ENCODE results near the gene TSG101. TPM values are rescaled to one million over a fixed set of nuclear protein-coding genes. Genes with fewer than 3 reads are reported as not detected.

Gene TSG101
- total RNA-seq, 2 experiments from 2014 or later = 39.2 to 85.0 TPM

DNA sequence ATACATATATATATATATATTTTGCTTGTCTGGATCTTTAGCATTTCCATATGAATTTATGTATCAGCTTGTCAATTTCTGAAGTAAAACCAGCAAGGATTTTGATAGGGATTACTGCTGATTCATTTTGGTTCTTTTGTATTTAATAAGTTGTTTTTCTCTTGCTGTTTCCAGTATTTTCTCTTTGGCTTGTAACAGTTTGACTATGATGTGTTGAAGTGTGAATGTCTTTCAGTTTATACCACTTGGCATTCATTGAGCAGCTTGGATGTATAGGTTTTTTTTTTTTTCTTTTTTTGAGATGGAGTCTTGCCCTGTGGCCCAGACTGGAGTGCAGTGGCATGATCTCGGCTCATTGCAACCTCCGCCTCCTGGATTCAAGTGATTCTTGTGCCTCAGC lies 58.7 kb downstream of the TSG101 start:
- Mint-ChIP-seq H3K27ac (peak overlapping the region; percentile 42), H3K4me1 (peaks cover 25% of the 10 kb centered on the region), H3K27me3 (no peaks in the 10 kb centered on the region), H3K36me3 (ENCODE audit: low read depth) (peaks cover 2% of the 10 kb centered on the region), H3K9me3 (ENCODE audit: low read depth) (no peaks in the 10 kb centered on the region), H3K4me3 (no peak overlapping the region)
- intact Hi-C loops (cut with DNase I, micrococcal nuclease) = loop anchor here in 1 of 2 experiments (10.0 kb wide), 1 partner anchor 57 kb away; the partner anchor contains the start of gene TSG101
- ChIA-PET POLR2A (interaction anchor here (0.7 kb wide), 1 partner anchor 230 kb away, joined by 4 read pairs; no protein-coding TSS in a partner anchor), CTCF (no interaction called here)
- ATAC-seq (peak; percentile 55), DNase-seq (no peak)

DNA sequence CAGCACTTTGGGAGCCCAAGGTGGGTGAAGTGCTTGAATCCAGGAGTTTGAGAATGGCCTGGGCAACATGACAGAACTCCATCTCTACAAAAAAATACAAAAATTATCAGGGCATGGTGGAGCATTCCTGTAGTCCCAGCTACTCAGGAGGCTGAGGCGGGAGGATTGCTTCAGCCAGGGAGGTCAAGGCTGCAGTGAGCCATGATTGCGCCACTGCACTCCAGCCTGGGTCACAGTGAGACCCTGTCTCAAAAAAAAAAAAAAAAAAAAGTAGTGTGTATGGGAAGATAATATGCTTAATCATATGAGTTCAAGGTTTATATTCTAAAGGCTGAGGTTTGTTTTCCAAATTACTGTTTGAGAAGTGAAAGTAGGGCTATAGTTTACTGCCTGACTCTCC lies 60.3 kb downstream of the TSG101 start:
- Mint-ChIP-seq H3K36me3 (ENCODE audit: low read depth) (no peaks in the 10 kb centered on the region), H3K9me3 (ENCODE audit: low read depth) (no peaks in the 10 kb centered on the region), H3K4me1 (peaks cover 21% of the 10 kb centered on the region), H3K27ac (no peak overlapping the region), H3K27me3 (no peaks in the 10 kb centered on the region), H3K4me3 (no peak overlapping the region)
- intact Hi-C loops (cut with DNase I, micrococcal nuclease) = loop anchor here in 1 of 2 experiments (10.0 kb wide), 1 partner anchor 58 kb away; the partner anchor contains the start of gene TSG101
- DNase-seq = no peak
- POLR2A ChIA-PET = no interaction called here
- CTCF ChIA-PET = no interaction called here
- no peak for ATAC-seq

DNA sequence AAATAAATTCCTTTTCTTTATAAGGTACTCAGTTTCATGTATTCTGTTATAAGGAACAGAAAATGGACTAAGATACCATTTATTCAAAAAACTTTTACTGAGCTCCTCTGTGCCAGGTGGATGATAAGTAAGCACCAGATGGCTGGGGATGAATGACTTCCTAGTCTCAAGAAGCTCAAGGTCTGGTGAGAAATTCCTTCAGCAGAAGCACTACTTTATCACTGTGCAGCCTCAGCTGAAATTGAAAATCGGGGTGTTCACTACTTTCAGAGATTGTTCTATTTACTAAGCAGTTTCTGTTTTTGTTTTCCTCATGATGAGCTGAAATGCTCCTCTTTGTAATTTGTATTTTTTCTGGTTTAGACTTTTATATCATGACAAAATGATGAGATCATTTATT lies 63.3 kb downstream of the TSG101 start:
- Mint-ChIP-seq H3K36me3 (ENCODE audit: low read depth) (no peaks in the 10 kb centered on the region), H3K9me3 (ENCODE audit: low read depth) (no peaks in the 10 kb centered on the region), H3K27ac (no peak overlapping the region), H3K27me3 (no peaks in the 10 kb centered on the region), H3K4me1 (peaks cover 10% of the 10 kb centered on the region), H3K4me3 (no peak overlapping the region)
- ChIA-PET POLR2A (no interaction called here), CTCF (interaction anchor here (0.6 to 1.4 kb wide), 2 partner anchors 168 to 219 kb away, joined by 3 to 4 read pairs; no protein-coding TSS in a partner anchor)
- DNase-seq (no peak), ATAC-seq (no peak)
- intact Hi-C loops (cut with DNase I, micrococcal nuclease) = loop anchor here in 1 of 2 experiments (10.0 kb wide), 1 partner anchor 61 kb away; the partner anchor contains the start of gene TSG101

DNA sequence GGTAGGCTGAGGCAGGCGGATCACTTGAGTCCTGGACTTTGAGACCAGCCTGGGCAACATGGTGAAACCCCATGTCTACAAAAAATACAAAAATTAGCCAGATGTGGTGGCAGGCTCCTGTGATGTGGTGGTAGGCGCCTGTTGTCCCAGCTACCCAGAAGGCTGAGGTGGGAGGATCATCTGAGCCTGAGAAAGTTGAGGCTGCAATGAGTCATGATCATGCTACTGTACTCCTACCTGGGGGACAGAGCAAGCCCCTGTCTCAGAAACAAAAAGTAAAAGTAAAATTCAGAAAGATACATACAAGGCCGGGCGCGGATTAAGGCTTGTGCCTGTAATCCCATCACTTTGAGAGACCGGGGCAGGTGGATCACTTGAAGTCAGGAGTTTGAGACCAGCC lies 64.8 kb downstream of the TSG101 start:
- Mint-ChIP-seq H3K36me3 (ENCODE audit: low read depth) (no peaks in the 10 kb centered on the region), H3K9me3 (ENCODE audit: low read depth) (no peaks in the 10 kb centered on the region), H3K4me3 (no peak overlapping the region), H3K4me1 (peaks cover 5% of the 10 kb centered on the region), H3K27ac (no peak overlapping the region), H3K27me3 (no peaks in the 10 kb centered on the region)
- ATAC-seq (peak; percentile 72), DNase-seq (peak; percentile 39)
- ChIA-PET POLR2A (no interaction called here), CTCF (no interaction called here)
- intact Hi-C loops (cut with DNase I, micrococcal nuclease) = loop anchor here in 1 of 2 experiments (10.0 kb wide), 1 partner anchor 63 kb away; the partner anchor contains the start of gene TSG101

DNA sequence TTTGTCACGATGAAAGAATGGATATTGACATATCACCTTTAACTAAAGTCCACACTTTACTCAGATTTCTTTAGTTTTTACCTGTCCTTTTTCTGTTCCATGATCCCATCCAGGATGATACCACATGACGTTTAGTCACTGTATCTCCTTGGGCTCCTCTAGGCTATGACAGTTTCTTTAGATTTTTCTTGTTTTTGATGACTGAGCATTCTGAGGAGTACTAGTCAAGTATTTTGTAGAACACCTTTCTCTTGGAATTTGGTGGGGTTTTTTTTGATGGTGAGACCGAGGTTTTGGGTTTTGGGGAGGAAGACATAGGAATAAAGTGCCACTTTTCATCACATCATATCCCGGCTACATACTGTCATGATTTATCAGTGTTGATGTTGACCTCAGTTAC lies 67.1 kb downstream of the TSG101 start:
- DNase-seq = no peak
- Mint-ChIP-seq H3K27me3 (peaks cover 2% of the 10 kb centered on the region), H3K36me3 (ENCODE audit: low read depth) (no peaks in the 10 kb centered on the region), H3K9me3 (ENCODE audit: low read depth) (no peaks in the 10 kb centered on the region), H3K27ac (no peak overlapping the region), H3K4me3 (no peak overlapping the region), H3K4me1 (peaks cover 2% of the 10 kb centered on the region)
- ATAC-seq = no peak
- ChIA-PET POLR2A (interaction anchor here (0.7 kb wide), 1 partner anchor 20 kb away, joined by 4 read pairs; no protein-coding TSS in a partner anchor), CTCF (no interaction called here)
- intact Hi-C loops (cut with DNase I, micrococcal nuclease) = loop anchor here in 1 of 2 experiments (10.0 kb wide), 1 partner anchor 65 kb away; the partner anchor contains the start of gene TSG101

DNA sequence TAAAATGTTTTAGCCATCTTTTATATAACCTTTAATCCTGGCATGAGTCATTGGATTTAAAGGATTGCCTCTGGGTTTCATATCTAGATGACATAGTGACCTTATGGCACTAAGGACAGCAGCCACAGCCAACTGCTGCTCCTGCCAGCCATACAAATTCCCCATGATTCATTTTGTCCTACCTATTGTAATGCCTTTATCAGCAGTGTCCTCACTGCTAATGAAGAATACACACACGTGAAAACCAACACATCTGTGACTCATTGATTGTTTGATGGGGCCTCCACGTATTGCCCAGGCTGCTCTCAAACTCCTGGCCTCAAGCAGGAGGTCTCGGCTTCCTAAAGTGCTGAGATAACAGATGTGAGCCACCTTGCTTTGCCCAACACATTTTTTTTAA lies 69.3 kb downstream of the TSG101 start:
- DNase-seq = no peak
- intact Hi-C loops (cut with DNase I, micrococcal nuclease) = no loop called here
- Mint-ChIP-seq H3K4me1 (peaks cover 2% of the 10 kb centered on the region), H3K27ac (no peak overlapping the region), H3K27me3 (peaks cover 4% of the 10 kb centered on the region), H3K36me3 (ENCODE audit: low read depth) (no peaks in the 10 kb centered on the region), H3K4me3 (no peak overlapping the region), H3K9me3 (ENCODE audit: low read depth) (no peaks in the 10 kb centered on the region)
- ATAC-seq = peak; percentile 26
- POLR2A ChIA-PET = no interaction called here
- CTCF ChIA-PET = no interaction called here

DNA sequence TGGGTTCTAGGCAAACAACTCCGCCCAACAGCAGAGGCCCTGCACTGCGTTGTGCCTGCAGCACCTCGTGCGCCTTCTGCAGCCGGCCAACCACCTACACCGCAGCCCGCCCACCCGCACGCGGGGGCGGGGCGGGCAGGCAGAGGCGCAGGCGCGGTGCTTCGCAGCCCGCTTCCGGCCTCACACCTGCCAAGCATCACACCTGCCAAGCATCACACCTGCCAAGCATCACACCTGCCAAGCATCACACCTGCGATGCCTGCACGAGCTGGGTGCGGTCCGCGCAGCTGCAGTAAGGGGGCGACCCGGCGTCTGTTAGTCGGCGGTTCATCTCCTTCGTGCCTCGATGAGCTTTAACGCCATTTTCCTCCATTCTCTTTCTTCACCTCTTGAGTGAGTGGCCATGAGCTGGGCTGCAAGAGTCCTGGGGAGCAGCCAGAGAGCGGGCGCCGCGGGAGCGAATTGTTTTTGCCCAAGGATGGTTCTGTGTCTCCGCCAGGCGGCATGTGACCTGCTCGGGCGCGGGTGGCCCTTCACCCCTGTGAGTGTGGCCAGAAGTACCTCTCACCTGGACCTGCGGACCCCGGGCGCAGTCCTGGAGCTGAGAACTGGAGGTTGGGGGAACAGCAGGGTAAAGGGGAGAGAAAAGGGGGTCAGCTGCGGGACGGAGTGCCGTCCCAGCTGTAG lies 70.9 kb downstream of the TSG101 start, which contains the start of gene LDHAL6A:
Gene LDHAL6A, plus strand, starts transcription at position 171 of the 687 bp plus-strand sequence. CDS start 825 bp downstream, outside the sequence.
- Mint-ChIP-seq H3K4me3 (no peak within 1 kb of the TSS), H3K36me3 (ENCODE audit: low read depth) (no peaks in the 10 kb centered on the region), H3K27me3 (peaks cover 4% of the 10 kb centered on the region), H3K4me1 (no peaks in the 10 kb centered on the region), H3K9me3 (ENCODE audit: low read depth) (no peaks in the 10 kb centered on the region), H3K27ac (no peak within 1 kb of the TSS)
- ATAC-seq = no peak
- POLR2A ChIA-PET = no interaction called here
- DNase-seq = peak; percentile 14
- intact Hi-C loops (cut with DNase I, micrococcal nuclease) = no loop called here
- CTCF ChIA-PET = interaction anchor here (0.6 kb wide), 1 partner anchor 340 kb away, joined by 3 read pairs; no protein-coding TSS in a partner anchor

DNA sequence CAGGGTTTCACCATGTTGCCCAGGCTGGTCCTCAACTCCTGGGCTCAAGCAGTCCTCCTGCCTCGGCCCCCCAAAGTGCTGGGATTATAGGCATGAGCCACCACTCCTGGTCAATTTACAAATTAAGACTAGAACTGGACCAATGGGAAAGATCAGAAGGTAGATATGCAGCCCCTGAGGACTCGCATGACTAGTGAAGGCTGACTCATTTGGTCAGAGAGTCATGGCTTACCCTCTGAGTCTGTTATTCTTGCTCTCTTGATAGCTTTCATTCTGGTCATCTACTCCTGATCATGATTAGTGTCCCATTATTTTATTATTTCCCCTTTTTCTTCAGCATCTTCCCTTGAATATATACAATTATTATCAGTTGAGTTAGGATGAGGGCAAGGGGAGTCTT lies 73.8 kb downstream of the TSG101 start:
- Mint-ChIP-seq H3K9me3 (ENCODE audit: low read depth) (no peaks in the 10 kb centered on the region), H3K27ac (no peak overlapping the region), H3K4me1 (no peaks in the 10 kb centered on the region), H3K27me3 (peaks cover 4% of the 10 kb centered on the region), H3K4me3 (no peak overlapping the region), H3K36me3 (ENCODE audit: low read depth) (no peaks in the 10 kb centered on the region)
- ATAC-seq (no peak), DNase-seq (no peak)
- CTCF ChIA-PET = no interaction called here
- intact Hi-C loops (cut with DNase I, micrococcal nuclease) = no loop called here
- POLR2A ChIA-PET = no interaction called here

DNA sequence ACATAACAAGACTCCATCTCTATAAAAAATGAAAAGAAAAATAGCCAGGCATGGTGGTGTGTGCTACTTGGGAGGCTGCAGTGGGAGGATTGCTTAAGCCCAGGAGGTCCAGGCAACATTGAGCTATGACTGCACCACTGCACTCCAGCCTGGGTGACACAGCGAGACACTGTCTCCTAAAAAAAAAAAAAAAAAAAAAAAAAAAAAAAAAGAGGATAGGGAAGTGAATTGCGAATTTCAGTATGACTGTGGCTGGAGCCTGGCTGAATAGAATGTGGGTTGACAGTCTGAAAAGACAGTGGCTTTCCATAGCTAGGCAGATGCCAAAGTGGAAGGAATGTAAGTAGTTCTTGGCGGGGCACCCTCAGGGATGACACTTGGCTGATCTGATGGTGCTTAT lies 77.5 kb downstream of the TSG101 start:
- ATAC-seq = no peak
- no peaks in the 10 kb centered on the region for H3K9me3 Mint-ChIP-seq (ENCODE audit: low read depth)
- no peaks in the 10 kb centered on the region for H3K36me3 Mint-ChIP-seq (ENCODE audit: low read depth)
- intact Hi-C loops (cut with DNase I, micrococcal nuclease) = no loop called here
- DNase-seq = no peak
- no peak overlapping the region for H3K4me3 Mint-ChIP-seq
- H3K4me1 Mint-ChIP-seq = no peaks in the 10 kb centered on the region
- ChIA-PET CTCF (interaction anchor here (0.6 to 1.2 kb wide), 2 partner anchors 28 to 34 kb away, joined by 3 to 4 read pairs; no protein-coding TSS in a partner anchor), POLR2A (interaction anchor here (0.9 kb wide), 1 partner anchor 48 kb away, joined by 3 read pairs; no protein-coding TSS in a partner anchor)
- H3K27me3 Mint-ChIP-seq = no peaks in the 10 kb centered on the region
- H3K27ac Mint-ChIP-seq = no peak overlapping the region

DNA sequence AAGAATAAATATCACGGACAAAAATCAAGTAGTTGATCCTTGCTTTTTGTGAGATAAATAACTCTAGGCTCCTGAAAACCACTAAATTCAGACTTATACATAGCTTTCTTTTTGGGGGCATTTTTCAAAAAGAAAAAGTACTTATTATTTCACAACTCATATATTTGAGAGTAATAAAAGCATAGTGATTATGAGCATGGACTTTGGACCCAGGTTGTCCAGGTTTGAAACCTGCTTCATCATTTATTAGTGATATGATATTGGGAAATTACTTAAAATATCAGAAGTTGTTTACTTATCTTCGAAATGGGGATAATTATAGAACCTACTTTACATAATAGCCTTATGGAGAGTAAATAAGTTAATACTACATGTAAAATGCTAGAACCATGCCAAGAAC lies 88.1 kb downstream of the TSG101 start:
- DNase-seq = no peak
- H3K9me3 Mint-ChIP-seq (ENCODE audit: low read depth) = peaks cover 3% of the 10 kb centered on the region
- H3K27ac Mint-ChIP-seq = no peak overlapping the region
- H3K4me3 Mint-ChIP-seq = no peak overlapping the region
- H3K4me1 Mint-ChIP-seq = no peaks in the 10 kb centered on the region
- ChIA-PET CTCF (interaction anchor here (1.0 to 1.6 kb wide), 2 partner anchors 20 to 55 kb away, joined by 3 to 4 read pairs; no protein-coding TSS in a partner anchor), POLR2A (no interaction called here)
- intact Hi-C loops (cut with DNase I, micrococcal nuclease) = no loop called here
- no peak for ATAC-seq
- no peaks in the 10 kb centered on the region for H3K36me3 Mint-ChIP-seq (ENCODE audit: low read depth)
- H3K27me3 Mint-ChIP-seq = no peaks in the 10 kb centered on the region

Data from activated CD4-positive, alpha-beta T cell treated with anti-CD3 and anti-CD28 coated beads for 36 hours (primary cell).